ENCODE measurements around the gene HLX. TPM values are rescaled to one million over a fixed set of nuclear protein-coding genes. Genes with fewer than 3 reads are reported as not detected.

HLX gene
- total and polyA plus RNA-seq, 2 donors (not counting 1 experiment from before 2014, with no cell fraction given): 8.2 to 22.3 TPM

- Histone ChIP-seq H3K9me3 (ENCODE audit: control insufficient read depth, insufficient read depth, low read depth, low read length) (no peaks in the 10 kb centered on the region), H3K79me2 (ENCODE audit: control insufficient read depth, insufficient read depth, low read length) (no peaks in the 10 kb centered on the region), H2AFZ (ENCODE audit: low read length) (no peak overlapping the region), H3K27ac (ENCODE audit: insufficient read depth, low read length) (no peak overlapping the region), H3K36me3 (ENCODE audit: control insufficient read depth, insufficient read depth, low read length) (no peaks in the 10 kb centered on the region), H3K4me2 (ENCODE audit: extremely low read depth, insufficient read depth, low read length) (no peak overlapping the region), H4K20me1 (ENCODE audit: control insufficient read depth, extremely low read depth, insufficient read depth, low read length) (no peaks in the 10 kb centered on the region), H3K9ac (ENCODE audit: insufficient read depth, low read length) (no peak overlapping the region), H3K4me1 (ENCODE audit: control insufficient read depth, extremely low read depth, insufficient read depth, low read length) (no peaks in the 10 kb centered on the region), H3K27me3 (ENCODE audit: control insufficient read depth, insufficient read depth, low read length) (no peaks in the 10 kb centered on the region), H3K4me3 (replicated peaks in 1 of 4; ENCODE audit: control extremely low read depth in 1 of 4, insufficient read depth in 1 of 4, low read depth in 3 of 4, low read length in 4 of 4) (no peak overlapping the region)
- DNase-seq (ENCODE audit: low read depth in 2 of 2): no peak
- no peak for TF ChIP-seq EZH2 (IDR thresholded peaks at IDR 0.05; ENCODE audit: low read length, missing control alignments)
- no peak for TF ChIP-seq CTCF (conservative IDR thresholded peaks at IDR 0.05 in 1 of 2, IDR thresholded peaks at IDR 0.05 in 1 of 2; ENCODE audit: low read depth in 1 of 2, low read length in 2 of 2)
Measured at GRCh38 chr1:220896092-220896491, 16.8 kb downstream of the HLX start.

- no peak for DNase-seq (ENCODE audit: low read depth in 2 of 2)
- Histone ChIP-seq H3K27me3 (ENCODE audit: control insufficient read depth, insufficient read depth, low read length) (no peaks in the 10 kb centered on the region), H4K20me1 (ENCODE audit: control insufficient read depth, extremely low read depth, insufficient read depth, low read length) (no peaks in the 10 kb centered on the region), H3K9me3 (ENCODE audit: control insufficient read depth, insufficient read depth, low read depth, low read length) (no peaks in the 10 kb centered on the region), H3K79me2 (ENCODE audit: control insufficient read depth, insufficient read depth, low read length) (no peaks in the 10 kb centered on the region), H3K4me1 (ENCODE audit: control insufficient read depth, extremely low read depth, insufficient read depth, low read length) (no peaks in the 10 kb centered on the region), H3K4me3 (replicated peaks in 1 of 4; ENCODE audit: control extremely low read depth in 1 of 4, insufficient read depth in 1 of 4, low read depth in 3 of 4, low read length in 4 of 4) (no peak overlapping the region), H2AFZ (ENCODE audit: low read length) (no peak overlapping the region), H3K4me2 (ENCODE audit: extremely low read depth, insufficient read depth, low read length) (no peak overlapping the region), H3K27ac (ENCODE audit: insufficient read depth, low read length) (no peak overlapping the region), H3K9ac (ENCODE audit: insufficient read depth, low read length) (no peak overlapping the region), H3K36me3 (ENCODE audit: control insufficient read depth, insufficient read depth, low read length) (no peaks in the 10 kb centered on the region)
- TF ChIP-seq EZH2 (IDR thresholded peaks at IDR 0.05; ENCODE audit: low read length, missing control alignments): no peak
- TF ChIP-seq CTCF (conservative IDR thresholded peaks at IDR 0.05 in 1 of 2, IDR thresholded peaks at IDR 0.05 in 1 of 2; ENCODE audit: low read depth in 1 of 2, low read length in 2 of 2): no peak
Measured at GRCh38 chr1:220900842-220901241, 21.6 kb downstream of the HLX start.

- no peak overlapping the region for H3K4me2 ChIP-seq (ENCODE audit: extremely low read depth, insufficient read depth, low read length)
- H3K27ac ChIP-seq (ENCODE audit: insufficient read depth, low read length): no peak overlapping the region
- no peak overlapping the region for H3K9ac ChIP-seq (ENCODE audit: insufficient read depth, low read length)
- H3K27me3 ChIP-seq (ENCODE audit: control insufficient read depth, insufficient read depth, low read length): no peaks in the 10 kb centered on the region
- H3K9me3 ChIP-seq (ENCODE audit: control insufficient read depth, insufficient read depth, low read depth, low read length): no peaks in the 10 kb centered on the region
- no peak overlapping the region for H3K4me3 ChIP-seq (replicated peaks in 1 of 4; ENCODE audit: control extremely low read depth in 1 of 4, insufficient read depth in 1 of 4, low read depth in 3 of 4, low read length in 4 of 4)
- no peaks in the 10 kb centered on the region for H4K20me1 ChIP-seq (ENCODE audit: control insufficient read depth, extremely low read depth, insufficient read depth, low read length)
- no peaks in the 10 kb centered on the region for H3K79me2 ChIP-seq (ENCODE audit: control insufficient read depth, insufficient read depth, low read length)
- no peak for DNase-seq (ENCODE audit: low read depth in 2 of 2)
- TF ChIP-seq CTCF (conservative IDR thresholded peaks at IDR 0.05 in 1 of 2, IDR thresholded peaks at IDR 0.05 in 1 of 2; ENCODE audit: low read depth in 1 of 2, low read length in 2 of 2) (no peak), EZH2 (IDR thresholded peaks at IDR 0.05; ENCODE audit: low read length, missing control alignments) (no peak)
- no peaks in the 10 kb centered on the region for H3K36me3 ChIP-seq (ENCODE audit: control insufficient read depth, insufficient read depth, low read length)
- no peak overlapping the region for H2AFZ ChIP-seq (ENCODE audit: low read length)
- no peaks in the 10 kb centered on the region for H3K4me1 ChIP-seq (ENCODE audit: control insufficient read depth, extremely low read depth, insufficient read depth, low read length)
Measured at GRCh38 chr1:220901881-220902280, 22.6 kb downstream of the HLX start.
